GM12892 (cell line): ENCODE data around the gene CYP46A1.

Experiments
- POLR2A ChIP-seq: IDR thresholded peaks from 2 replicates; pipeline ENCODE4 v1.6.1; 2011; ENCODE audit warnings: low read depth, low read length, control low read depth
- POLR2AphosphoS5 ChIP-seq: IDR thresholded peaks from 2 replicates; pipeline ENCODE4 v1.6.1; 2011; ENCODE audit warnings: low read depth, low read length, control low read depth
- TAF1 ChIP-seq: IDR thresholded peaks from 2 replicates; pipeline ENCODE4 v1.6.1; 2011; ENCODE audit warnings: low read depth, mild to moderate bottlenecking, control low read depth, low read length, borderline replicate concordance

GRCh38 chr14:99690636-99691035 is 6.5 kb downstream of the CYP46A1 start:
- TF ChIP-seq POLR2A (no peak), POLR2AphosphoS5 (no peak), TAF1 (no peak)
